Effector memory CD8-positive, alpha-beta T cell (primary cell): ENCODE data around the gene NAALAD2.
A peak's percentile ranks its signal among the peaks of the same experiment; 100 is the strongest.
"Not testable (repeated sequence)": the region's sequence is repeated elsewhere in the genome, so short reads cannot be mapped to it uniquely, and the experiment has no call there.

Source experiments
- ATAC-seq: fragments of 150-1000 bp; cut with Tn5 transposase; replicated peaks from 2 replicates; pipeline ENCODE4 v1.10.0; 2021; ENCODE audit warnings: mild to moderate bottlenecking, moderate library complexity
- DNase-seq, 3 experiments: peaks; one replicate each; pipeline ENCODE4 v3.0.0; 2021
- H3K27ac Mint-ChIP-seq, 2 donors: one replicate each; pipeline ENCODE4 v1.8.0; 2022; ENCODE audit warnings: mild to moderate bottlenecking in 2 of 2, mixed read lengths in 2 of 2, moderate library complexity in 2 of 2
- H3K27me3 Mint-ChIP-seq, 2 donors: one replicate each; pipeline ENCODE4 v1.8.0; 2022; ENCODE audit warnings: mixed read lengths in 2 of 2
- H3K36me3 Mint-ChIP-seq: one replicate; pipeline ENCODE4 v1.8.0; 2022; ENCODE audit warnings: mild to moderate bottlenecking, moderate library complexity, mixed read lengths; ENCODE audit not compliant: insufficient read depth
- H3K4me1 Mint-ChIP-seq, 2 donors: one replicate each; pipeline ENCODE4 v1.8.0; 2022; ENCODE audit warnings: low read depth in 2 of 2, mixed read lengths in 2 of 2
- H3K4me3 Mint-ChIP-seq, 2 donors: one replicate each; pipeline ENCODE4 v1.8.0; 2022; ENCODE audit warnings: mild to moderate bottlenecking in 2 of 2, mixed read lengths in 2 of 2, moderate library complexity in 2 of 2
- H3K9me3 Mint-ChIP-seq, 2 donors: one replicate each; pipeline ENCODE4 v1.8.0; 2022; ENCODE audit warnings: mixed read lengths in 2 of 2

Gene NAALAD2

DNA sequence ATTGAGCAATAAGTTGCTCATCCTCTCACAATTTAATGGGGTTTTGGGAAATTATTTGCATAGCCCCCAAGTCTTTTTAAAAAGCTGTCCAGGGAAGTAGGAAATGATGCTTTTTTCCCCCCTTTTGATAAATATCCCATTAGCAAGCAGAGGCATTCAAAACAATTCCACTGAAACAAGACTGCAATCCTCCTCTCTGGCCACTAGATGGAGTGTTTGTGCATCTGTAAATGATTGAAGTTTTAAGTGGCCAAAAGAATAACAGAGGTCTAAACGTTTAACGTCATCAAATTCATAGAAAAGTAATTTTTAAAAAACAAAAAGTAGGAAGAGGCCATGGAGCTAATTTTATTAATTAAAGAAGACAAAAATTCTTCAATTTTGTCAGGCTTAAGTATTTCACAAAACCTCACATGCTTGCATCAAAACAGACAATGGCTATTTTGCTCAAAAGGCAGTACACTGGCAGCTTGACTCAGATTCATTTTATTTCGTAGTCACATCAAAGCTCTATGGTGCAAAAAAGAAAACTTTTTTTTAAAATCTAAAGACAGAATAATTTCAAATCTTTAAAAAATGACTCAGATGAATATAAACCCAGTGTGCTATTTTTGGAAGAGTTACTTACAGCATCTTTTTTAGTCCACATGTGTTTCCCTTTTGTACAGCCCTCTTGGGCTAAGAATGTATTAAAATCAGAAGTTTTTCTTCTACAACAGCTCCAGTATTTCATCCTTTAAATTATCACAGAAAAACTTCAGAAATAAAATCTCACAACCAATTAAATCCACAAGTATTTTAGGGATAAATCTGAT, 70.6 kb downstream of the NAALAD2 start:
- Mint-ChIP-seq H3K4me3 (no peak overlapping the region), H3K27me3 (no peaks in the 10 kb centered on the region), H3K27ac (peak overlapping the region; percentile 16 to 35), H3K36me3 (peaks cover 71% of the 10 kb centered on the region), H3K9me3 (no peaks in the 10 kb centered on the region), H3K4me1 (peaks cover 3 to 25% of the 10 kb centered on the region in 2 donors)
- peak in 1 of 3 experiments; percentile 11 for DNase-seq
- peak; percentile 79 for ATAC-seq

DNA sequence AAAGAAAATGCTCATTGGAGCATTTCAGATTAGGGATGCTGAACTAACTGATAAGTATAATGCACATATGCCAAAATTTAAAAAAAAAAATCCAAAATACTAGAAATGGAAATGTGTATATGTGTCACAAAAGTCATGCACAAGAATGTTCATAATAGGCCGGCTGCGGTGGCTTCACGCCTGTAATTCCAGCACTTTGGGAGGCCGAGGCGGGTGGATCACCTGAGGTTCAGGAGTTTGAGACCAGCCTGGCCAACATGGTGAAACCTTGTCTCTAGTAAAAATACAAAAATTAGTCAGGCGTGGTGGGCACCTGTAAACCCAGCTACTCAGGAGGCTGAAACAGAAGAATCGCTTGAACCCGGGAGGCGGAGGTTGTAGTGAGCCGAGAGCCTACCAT, 73.5 kb downstream of the NAALAD2 start:
- H3K27ac Mint-ChIP-seq, DNase-seq, H3K9me3 Mint-ChIP-seq, H3K27me3 Mint-ChIP-seq, ATAC-seq, H3K4me3 Mint-ChIP-seq: not testable (repeated sequence)
- peaks cover 5 to 23% of the 10 kb centered on the region in 2 donors for H3K4me1 Mint-ChIP-seq
- peaks cover 71% of the 10 kb centered on the region for H3K36me3 Mint-ChIP-seq

GRCh38 chr11:90208857-90209256, 74.4 kb downstream of the NAALAD2 start:
- H3K4me1 Mint-ChIP-seq = peaks cover 6 to 29% of the 10 kb centered on the region in 2 donors
- DNase-seq = no peak
- no peaks in the 10 kb centered on the region for H3K9me3 Mint-ChIP-seq
- H3K4me3 Mint-ChIP-seq = no peak overlapping the region
- peaks cover 67% of the 10 kb centered on the region for H3K36me3 Mint-ChIP-seq
- no peaks in the 10 kb centered on the region for H3K27me3 Mint-ChIP-seq
- no peak for ATAC-seq
- peak overlapping the region in 1 of 2 donors; percentile 76 for H3K27ac Mint-ChIP-seq

DNA sequence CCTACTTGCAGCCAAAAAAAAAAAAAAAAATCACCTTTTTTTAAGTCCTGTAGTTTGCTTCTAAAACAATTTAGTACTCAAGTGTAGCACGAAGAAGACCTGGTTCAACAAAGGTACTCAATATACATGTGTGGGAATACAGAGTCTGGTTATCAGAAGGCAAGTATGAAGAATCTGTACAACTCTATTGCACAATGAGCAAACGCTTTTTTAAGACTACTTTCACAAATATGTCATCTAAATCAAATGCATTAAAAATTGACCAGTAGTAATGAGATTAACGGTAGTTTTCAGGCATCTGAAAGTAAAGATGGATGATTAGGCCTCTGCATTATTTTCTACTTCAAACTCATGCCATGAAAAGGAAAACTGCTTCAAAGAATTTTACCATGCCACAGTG, 78.9 kb downstream of the NAALAD2 start:
- peaks cover 9 to 35% of the 10 kb centered on the region in 2 donors for H3K4me1 Mint-ChIP-seq

DNA sequence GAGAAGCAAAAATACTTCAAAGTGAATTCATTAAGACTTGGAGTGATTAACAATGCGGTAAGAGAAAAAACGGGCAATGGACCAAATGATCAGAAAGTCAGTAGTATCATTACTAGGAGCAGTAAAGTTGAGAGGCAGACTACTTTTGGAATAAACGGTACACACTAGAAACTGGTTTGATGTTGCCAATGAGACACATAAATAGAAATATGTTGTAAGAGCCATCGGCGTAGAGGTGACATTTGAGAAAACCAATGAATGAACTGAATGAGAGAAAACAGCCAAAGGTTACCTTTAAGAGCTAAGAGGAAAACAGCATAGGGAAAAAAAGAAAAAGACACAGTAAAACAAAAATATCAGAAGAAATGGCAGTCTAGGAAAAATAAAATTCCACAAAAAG, 82.1 kb downstream of the NAALAD2 start:
- ATAC-seq (no peak), DNase-seq (no peak)
- Mint-ChIP-seq H3K4me1 (peaks cover 30 to 37% of the 10 kb centered on the region in 2 donors), H3K27ac (peak overlapping the region in 1 of 2 donors; percentile 32), H3K27me3 (no peaks in the 10 kb centered on the region), H3K9me3 (no peaks in the 10 kb centered on the region), H3K4me3 (peak overlapping the region in 1 of 2 donors; percentile 1), H3K36me3 (peaks cover 44% of the 10 kb centered on the region)

More for the DNA sequence above, 78.9 kb downstream of the NAALAD2 start:
- ATAC-seq (no peak), DNase-seq (no peak)
- H3K27ac Mint-ChIP-seq = peak overlapping the region in 1 of 2 donors; percentile 23
- peaks cover 64% of the 10 kb centered on the region for H3K36me3 Mint-ChIP-seq
- H3K27me3 Mint-ChIP-seq = no peaks in the 10 kb centered on the region
- no peaks in the 10 kb centered on the region for H3K9me3 Mint-ChIP-seq
- no peak overlapping the region for H3K4me3 Mint-ChIP-seq

DNA sequence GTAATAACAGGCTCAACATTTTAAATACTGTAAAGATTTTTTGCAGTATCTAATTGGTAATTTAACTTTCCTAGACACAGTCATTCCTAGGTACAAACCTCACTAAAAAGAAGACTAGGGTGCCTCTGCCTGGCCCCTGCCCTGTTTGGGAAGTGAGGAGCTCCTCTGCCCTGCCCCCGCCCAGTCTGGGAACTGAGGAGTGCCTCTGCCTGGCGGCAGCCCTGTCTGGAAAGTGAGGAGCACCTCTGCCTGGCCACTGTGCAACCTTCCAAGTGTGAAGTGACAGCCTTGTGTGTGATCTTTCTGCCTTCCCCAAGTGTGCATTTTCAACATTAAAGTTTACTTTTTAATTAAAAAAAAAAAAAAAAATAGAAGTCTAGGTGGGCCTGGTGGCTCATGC, 84.1 kb downstream of the NAALAD2 start:
- peaks cover 37 to 44% of the 10 kb centered on the region in 2 donors for H3K4me1 Mint-ChIP-seq
- no peak for ATAC-seq
- H3K27me3 Mint-ChIP-seq = no peaks in the 10 kb centered on the region
- H3K36me3 Mint-ChIP-seq = peaks cover 45% of the 10 kb centered on the region
- peak overlapping the region in 1 of 2 donors; percentile 25 for H3K27ac Mint-ChIP-seq
- no peaks in the 10 kb centered on the region for H3K9me3 Mint-ChIP-seq
- DNase-seq = no peak
- peak overlapping the region in 1 of 2 donors; percentile 7 for H3K4me3 Mint-ChIP-seq

DNA sequence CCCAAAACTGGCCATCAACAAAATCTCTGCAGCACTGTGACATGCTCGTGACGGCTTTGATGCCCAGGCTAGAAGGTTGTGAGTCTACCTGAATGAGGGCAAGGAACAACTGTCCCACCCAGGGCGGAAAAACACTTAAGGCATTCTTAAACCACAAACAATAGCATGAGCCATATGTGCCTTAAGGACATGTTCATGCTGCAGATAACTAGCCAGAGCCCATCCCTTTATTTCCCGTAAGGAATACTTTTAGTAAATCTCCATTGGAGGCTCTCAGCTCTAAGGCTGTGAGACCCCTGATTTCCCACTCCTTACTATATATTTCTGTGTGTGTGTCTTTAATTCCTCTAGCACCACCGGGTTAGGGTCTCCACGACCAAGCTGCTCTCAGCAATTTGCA, 85.0 kb downstream of the NAALAD2 start:
- ATAC-seq = no peak
- Mint-ChIP-seq H3K36me3 (peaks cover 42% of the 10 kb centered on the region), H3K4me3 (peak overlapping the region; percentile 99), H3K27ac (peak overlapping the region in 1 of 2 donors; percentile 25), H3K27me3 (no peaks in the 10 kb centered on the region), H3K9me3 (no peaks in the 10 kb centered on the region), H3K4me1 (peaks cover 36 to 47% of the 10 kb centered on the region in 2 donors)
- DNase-seq = no peak

- Mint-ChIP-seq H3K27ac (peak overlapping the region; percentile 98), H3K4me3 (peak overlapping the region; percentile 99), H3K27me3 (no peaks in the 10 kb centered on the region), H3K9me3 (no peaks in the 10 kb centered on the region), H3K36me3 (peaks cover 35% of the 10 kb centered on the region), H3K4me1 (peaks cover 36 to 47% of the 10 kb centered on the region in 2 donors)
- ATAC-seq (no peak), DNase-seq (no peak)
Measured at GRCh38 chr11:90220391-90220790, 85.9 kb downstream of the NAALAD2 start.

DNA sequence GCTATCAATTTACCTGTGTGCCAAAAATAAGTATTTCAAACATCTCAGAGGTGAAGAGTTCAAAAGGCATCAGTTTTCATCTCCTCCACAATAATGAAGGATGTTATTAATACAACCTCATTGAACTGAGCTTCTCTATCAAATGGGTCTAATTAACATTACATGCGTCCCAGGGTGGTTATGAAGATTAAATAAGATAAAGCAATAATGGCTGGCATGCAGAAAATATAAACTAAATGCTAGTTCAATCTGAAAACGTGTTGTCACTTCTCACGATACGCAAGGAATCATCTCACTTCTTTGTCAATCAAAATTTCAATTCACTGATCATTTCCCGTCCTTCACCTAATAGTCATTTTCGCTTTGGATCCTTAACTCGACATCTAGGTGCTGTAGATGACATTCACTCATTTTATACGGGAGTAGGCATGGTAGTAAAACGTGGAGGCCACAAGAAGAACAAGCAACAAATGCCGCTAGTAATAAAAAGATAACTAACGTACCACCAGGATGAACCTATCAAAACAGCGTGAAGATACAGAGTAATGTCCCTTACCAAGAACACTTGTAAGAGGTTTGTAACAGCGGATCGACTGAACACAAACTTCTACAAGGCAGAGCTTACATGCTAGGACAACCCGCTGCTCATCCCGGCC, 87.5 kb downstream of the NAALAD2 start:
- H3K9me3 Mint-ChIP-seq = no peaks in the 10 kb centered on the region
- no peak for ATAC-seq
- H3K27me3 Mint-ChIP-seq = no peaks in the 10 kb centered on the region
- peak overlapping the region; percentile 98 for H3K27ac Mint-ChIP-seq
- peaks cover 31 to 40% of the 10 kb centered on the region in 2 donors for H3K4me1 Mint-ChIP-seq
- peak overlapping the region; percentile 99 for H3K4me3 Mint-ChIP-seq
- H3K36me3 Mint-ChIP-seq = peaks cover 27% of the 10 kb centered on the region
- no peak for DNase-seq

- H3K27ac Mint-ChIP-seq = peak within 1 kb of the TSS; percentile 98
- DNase-seq (peak; percentile 84 to 87 (median 85)), ATAC-seq (peak; percentile 88)
- no peaks in the 10 kb centered on the region for H3K27me3 Mint-ChIP-seq
- no peaks in the 10 kb centered on the region for H3K9me3 Mint-ChIP-seq
- H3K4me1 Mint-ChIP-seq = peaks cover 31 to 40% of the 10 kb centered on the region in 2 donors
- H3K36me3 Mint-ChIP-seq = peaks cover 20% of the 10 kb centered on the region
- H3K4me3 Mint-ChIP-seq = peak within 1 kb of the TSS; percentile 99
Measured at GRCh38 chr11:90222459-90223247, 88.2 kb downstream of the NAALAD2 start, which contains the start of gene CHORDC1. CHORDC1 (minus strand) TSS chr11:90223049; CDS start chr11:90222954, 95 bp downstream.

GRCh38 chr11:90223248-90223585, 88.8 kb downstream of the NAALAD2 start:
- Mint-ChIP-seq H3K27ac (peak overlapping the region; percentile 98), H3K4me1 (peaks cover 31 to 36% of the 10 kb centered on the region in 2 donors), H3K4me3 (peak overlapping the region; percentile 99), H3K27me3 (no peaks in the 10 kb centered on the region), H3K36me3 (peaks cover 16% of the 10 kb centered on the region), H3K9me3 (no peaks in the 10 kb centered on the region)
- DNase-seq (no peak), ATAC-seq (no peak)

- H3K27ac Mint-ChIP-seq = no peak overlapping the region
Measured at GRCh38 chr11:90228056-90228455, 93.6 kb downstream of the NAALAD2 start.

GRCh38 chr11:90229791-90230190, 95.3 kb downstream of the NAALAD2 start:
- no peaks in the 10 kb centered on the region for H3K9me3 Mint-ChIP-seq
- no peaks in the 10 kb centered on the region for H3K36me3 Mint-ChIP-seq
- H3K4me3 Mint-ChIP-seq = no peak overlapping the region
- no peak overlapping the region for H3K27ac Mint-ChIP-seq
- H3K27me3 Mint-ChIP-seq = peaks cover 0 to 16% of the 10 kb centered on the region in 2 donors
- no peak for ATAC-seq
- H3K4me1 Mint-ChIP-seq = no peaks in the 10 kb centered on the region
- DNase-seq = no peak

More at GRCh38 chr11:90228056-90228455, 93.6 kb downstream of the NAALAD2 start:
- no peak overlapping the region for H3K4me3 Mint-ChIP-seq
- peaks cover 0 to 10% of the 10 kb centered on the region in 2 donors for H3K4me1 Mint-ChIP-seq
- ATAC-seq (no peak), DNase-seq (no peak)
- H3K27me3 Mint-ChIP-seq = peaks cover 0 to 16% of the 10 kb centered on the region in 2 donors
- peaks cover 4% of the 10 kb centered on the region for H3K36me3 Mint-ChIP-seq
- no peaks in the 10 kb centered on the region for H3K9me3 Mint-ChIP-seq
